PC-3 (cell line): ENCODE measurements around the gene TOLLIP. TPM values are rescaled to one million over a fixed set of nuclear protein-coding genes. Genes with fewer than 3 reads are reported as not detected.

ENCODE experiments used
- ATAC-seq: fragments of 200-7000 bp; cut with Tn5 transposase; 2 replicates; pipeline ENCODE4 v1.9.1; 2020; ENCODE audit warnings: mild to moderate bottlenecking, moderate library complexity
- BruUV-seq: library from RNA; stranded (reverse); fragments of 400-500 nt; replicated peaks from 2 replicates; lab custom pipeline; 2021; lab: Mats Ljungman, UMichigan
- CTCF ChIA-PET: fragments of 300-600 bp; sonication (Branson Sonifier 250); formaldehyde crosslinking; loops from one replicate; lab custom pipeline; 2022; ENCODE audit warnings: antibody characterized with exemption; lab: Charles Lee
- POLR2A ChIA-PET: fragments of 300-600 bp; sonication (Branson Sonifier 250); formaldehyde crosslinking; loops from one replicate; lab custom pipeline; 2022; ENCODE audit warnings: antibody characterized with exemption; ENCODE audit not compliant: unreplicated experiment; lab: Charles Lee
- DNase-seq: peaks from one replicate; pipeline ENCODE4 v3.0.0-alpha.2; 2015
- H2AFZ ChIP-seq: fragments of 300-600 bp; sonication (generic); 2 replicates; pipeline ENCODE4 v1.6.0; 2016; ENCODE audit warnings: antibody characterized with exemption, low read length
- H3F3A ChIP-seq: fragments of 300-600 bp; sonication (generic); one replicate; pipeline ENCODE4 v1.6.0; 2017; ENCODE audit warnings: antibody characterized with exemption, low read length, control low read depth, mild to moderate bottlenecking; ENCODE audit not compliant: unreplicated experiment
- H3K27ac ChIP-seq: fragments of 300-600 bp; sonication (generic); 2 replicates; pipeline ENCODE4 v1.5.1; 2016; ENCODE audit warnings: mild to moderate bottlenecking, low read length
- H3K27me3 ChIP-seq: fragments of 300-600 bp; sonication (generic); 2 replicates; pipeline ENCODE4 v1.6.1; 2016; ENCODE audit warnings: low read length, mixed read lengths
- H3K36me3 ChIP-seq: fragments of 300-600 bp; sonication (generic); 2 replicates; pipeline ENCODE4 v1.6.1; 2016; ENCODE audit warnings: low read depth, mixed run types, low read length, mixed read lengths
- H3K4me1 ChIP-seq: fragments of 300-600 bp; sonication (generic); 2 replicates; pipeline ENCODE4 v1.5.1; 2016; ENCODE audit warnings: low read length; ENCODE audit not compliant: insufficient read depth
- H3K4me2 ChIP-seq: fragments of 300-600 bp; sonication (generic); 2 replicates; pipeline ENCODE4 v1.6.0; 2016; ENCODE audit warnings: low read length
- H3K4me3 ChIP-seq: fragments of 300-600 bp; sonication (generic); 2 replicates; pipeline ENCODE4 v1.5.1; 2016; ENCODE audit warnings: mild to moderate bottlenecking, low read length, mixed read lengths
- H3K79me2 ChIP-seq: fragments of 300-600 bp; sonication (generic); 2 replicates; pipeline ENCODE4 v1.6.1; 2017; ENCODE audit warnings: low read length, mixed read lengths
- H3K9ac ChIP-seq: fragments of 300-600 bp; sonication (generic); 2 replicates; pipeline ENCODE4 v1.6.0; 2016; ENCODE audit warnings: mild to moderate bottlenecking, low read length
- H3K9me2 ChIP-seq: fragments of 300-600 bp; sonication (generic); replicated peaks from 2 replicates; pipeline ENCODE4 v1.6.1; 2016; ENCODE audit warnings: mixed run types, low read length, mixed read lengths
- H3K9me3 ChIP-seq: fragments of 300-600 bp; sonication (generic); 2 replicates; pipeline ENCODE4 v1.6.1; 2016; ENCODE audit warnings: low read length, mixed read lengths
- H4K20me1 ChIP-seq: fragments of 300-600 bp; sonication (generic); 2 replicates; pipeline ENCODE4 v1.6.1; 2016; ENCODE audit warnings: low read length, mixed read lengths
- EZH2 ChIP-seq: fragments of 300-600 bp; sonication (generic); IDR thresholded peaks from one replicate; pipeline ENCODE4 v1.6.1; 2017; ENCODE audit warnings: antibody characterized with exemption, mild to moderate bottlenecking, low read length; ENCODE audit not compliant: unreplicated experiment
- EZH2phosphoT487 ChIP-seq: fragments of 300-600 bp; sonication (generic); IDR thresholded peaks from 2 replicates; pipeline ENCODE4 v1.6.1; 2018; ENCODE audit warnings: mild to moderate bottlenecking, antibody characterized with exemption, low read length, borderline replicate concordance
- intact Hi-C: fragments of 100-400 bp; cut with micrococcal nuclease; formaldehyde crosslinking; loops from 2 replicates; pipeline ENCODE4 v1.9.0; 2023
- total RNA-seq: library from RNA; depleted of rRNA; stranded (reverse); fragments of >200 nt; gene quantifications from 2 replicates; pipeline ENCODE4 v1.2.3, GENCODE V29; 2014
- TF ChIP-seq, protein P1 (sequence below): fragments of 300-600 bp; sonication (generic); conservative IDR thresholded peaks from 2 replicates; pipeline ENCODE4 v1.5.1; 2017; ENCODE audit warnings: antibody characterized with exemption, low read depth, mild to moderate bottlenecking, low read length

TOLLIP gene
- total RNA-seq, 1 experiment from 2014 or later = 43.2 TPM

DNA sequence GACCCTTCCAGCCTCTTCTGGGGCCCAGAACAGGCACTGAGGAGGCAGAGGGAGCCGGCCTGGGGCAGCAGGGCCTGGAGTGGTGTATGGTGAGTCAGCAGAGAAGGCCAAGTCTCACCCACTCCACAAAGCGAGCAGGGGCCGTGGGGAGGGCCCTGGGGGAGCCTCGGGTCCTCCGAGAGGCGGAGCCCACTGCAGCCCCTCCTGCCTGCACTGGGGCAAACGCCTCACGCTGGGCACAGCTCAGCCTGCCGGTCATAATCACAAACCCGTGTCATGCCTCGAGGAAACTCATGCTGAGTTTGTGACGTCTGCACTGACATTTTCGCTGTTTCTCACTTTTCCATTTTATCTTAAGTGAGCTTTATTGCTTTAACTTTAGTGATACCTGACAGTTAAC, 38.4 kb downstream of the TOLLIP start:
- CTCF ChIA-PET = no interaction called here
- no TSS peak for BruUV-seq
- no peak for DNase-seq
- Histone ChIP-seq H3K4me1 (no peaks in the 10 kb centered on the region), H3K9ac (no peak overlapping the region), H3K9me3 (no peaks in the 10 kb centered on the region), H4K20me1 (no peaks in the 10 kb centered on the region), H3K27ac (no peak overlapping the region), H3F3A (no peaks in the 10 kb centered on the region), H3K27me3 (no peaks in the 10 kb centered on the region), H2AFZ (no peak overlapping the region), H3K4me2 (no peak overlapping the region), H3K4me3 (no peak overlapping the region), H3K79me2 (no peaks in the 10 kb centered on the region), H3K9me2 (no peaks in the 10 kb centered on the region), H3K36me3 (no peaks in the 10 kb centered on the region)
- no peak for TF ChIP-seq EZH2phosphoT487
- no peak for TF ChIP-seq EZH2
- TF ChIP-seq, protein P1, sequence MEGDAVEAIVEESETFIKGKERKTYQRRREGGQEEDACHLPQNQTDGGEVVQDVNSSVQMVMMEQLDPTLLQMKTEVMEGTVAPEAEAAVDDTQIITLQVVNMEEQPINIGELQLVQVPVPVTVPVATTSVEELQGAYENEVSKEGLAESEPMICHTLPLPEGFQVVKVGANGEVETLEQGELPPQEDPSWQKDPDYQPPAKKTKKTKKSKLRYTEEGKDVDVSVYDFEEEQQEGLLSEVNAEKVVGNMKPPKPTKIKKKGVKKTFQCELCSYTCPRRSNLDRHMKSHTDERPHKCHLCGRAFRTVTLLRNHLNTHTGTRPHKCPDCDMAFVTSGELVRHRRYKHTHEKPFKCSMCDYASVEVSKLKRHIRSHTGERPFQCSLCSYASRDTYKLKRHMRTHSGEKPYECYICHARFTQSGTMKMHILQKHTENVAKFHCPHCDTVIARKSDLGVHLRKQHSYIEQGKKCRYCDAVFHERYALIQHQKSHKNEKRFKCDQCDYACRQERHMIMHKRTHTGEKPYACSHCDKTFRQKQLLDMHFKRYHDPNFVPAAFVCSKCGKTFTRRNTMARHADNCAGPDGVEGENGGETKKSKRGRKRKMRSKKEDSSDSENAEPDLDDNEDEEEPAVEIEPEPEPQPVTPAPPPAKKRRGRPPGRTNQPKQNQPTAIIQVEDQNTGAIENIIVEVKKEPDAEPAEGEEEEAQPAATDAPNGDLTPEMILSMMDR = no peak
- intact Hi-C loops = no loop called here
- POLR2A ChIA-PET = no interaction called here
- no peak for ATAC-seq

DNA sequence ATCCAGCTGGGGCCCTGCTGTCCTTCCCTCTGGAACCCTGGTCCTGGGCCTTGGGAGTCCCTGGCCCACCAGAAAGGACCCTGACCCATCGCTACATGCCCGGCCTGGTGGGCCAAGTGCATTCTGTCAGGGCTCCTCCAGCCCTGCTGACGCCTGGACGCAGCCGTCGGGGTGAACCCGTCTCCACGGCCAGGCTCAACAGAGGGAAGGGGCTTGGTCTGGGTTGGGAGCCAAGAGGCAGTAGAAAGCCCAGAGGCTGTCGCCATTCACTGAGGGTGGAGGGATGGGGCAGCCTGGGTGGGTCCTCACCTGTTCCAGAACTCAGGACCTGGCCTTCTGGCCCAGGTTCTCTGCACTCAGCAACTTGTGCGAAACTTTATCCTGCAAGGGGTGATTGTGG, 39.0 kb downstream of the TOLLIP start:
- no peaks in the 10 kb centered on the region for H3K4me1 ChIP-seq
- DNase-seq (no peak), ATAC-seq (no peak)
- no TSS peak for BruUV-seq
- no peaks in the 10 kb centered on the region for H3K27me3 ChIP-seq
- no peak overlapping the region for H3K9ac ChIP-seq
- H3K9me2 ChIP-seq = no peaks in the 10 kb centered on the region
- no peaks in the 10 kb centered on the region for H3K79me2 ChIP-seq
- no peak overlapping the region for H3K4me3 ChIP-seq
- POLR2A ChIA-PET = no interaction called here
- H3K27ac ChIP-seq = no peak overlapping the region
- H3K4me2 ChIP-seq = no peak overlapping the region
- no peak overlapping the region for H2AFZ ChIP-seq
- CTCF ChIA-PET = no interaction called here
- intact Hi-C loops = no loop called here
- no peaks in the 10 kb centered on the region for H3K9me3 ChIP-seq
- H3F3A ChIP-seq = no peaks in the 10 kb centered on the region
- no peaks in the 10 kb centered on the region for H4K20me1 ChIP-seq
- H3K36me3 ChIP-seq = no peaks in the 10 kb centered on the region
- TF ChIP-seq EZH2 (no peak), EZH2phosphoT487 (no peak)
- TF ChIP-seq, protein P1 = no peak

DNA sequence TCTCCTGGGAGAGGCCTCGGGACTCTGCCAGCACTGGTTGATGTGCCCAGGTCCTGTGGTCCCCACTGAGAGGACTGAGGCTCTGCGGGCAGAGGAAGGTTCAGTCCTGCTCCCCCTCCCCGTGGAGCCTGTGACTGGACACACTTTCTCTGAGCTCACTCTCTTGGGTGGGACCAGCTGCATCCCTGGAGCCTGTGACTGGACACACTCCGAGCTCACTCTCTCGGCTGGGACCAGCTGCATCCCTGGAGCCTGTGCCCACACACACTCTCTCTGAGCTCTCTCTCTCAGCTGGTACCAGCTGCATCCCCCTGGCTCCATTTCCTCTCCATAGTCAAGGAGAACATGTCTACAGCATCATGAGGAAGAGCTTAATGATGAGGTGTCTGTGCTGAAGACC, 39.5 kb downstream of the TOLLIP start:
- DNase-seq = no peak
- Histone ChIP-seq H3K27me3 (no peaks in the 10 kb centered on the region), H3F3A (no peaks in the 10 kb centered on the region), H3K4me1 (no peaks in the 10 kb centered on the region), H3K9me2 (no peaks in the 10 kb centered on the region), H3K79me2 (no peaks in the 10 kb centered on the region), H3K9me3 (no peaks in the 10 kb centered on the region), H3K4me2 (no peak overlapping the region), H3K27ac (no peak overlapping the region), H3K9ac (no peak overlapping the region), H2AFZ (no peak overlapping the region), H4K20me1 (no peaks in the 10 kb centered on the region), H3K4me3 (no peak overlapping the region), H3K36me3 (no peaks in the 10 kb centered on the region)
- no peak for ATAC-seq
- intact Hi-C loops = no loop called here
- no TSS peak for BruUV-seq
- ChIA-PET POLR2A (no interaction called here), CTCF (no interaction called here)
- TF ChIP-seq EZH2 (no peak), EZH2phosphoT487 (no peak)
- TF ChIP-seq, protein P1 = no peak
